Measurements from ENCODE around the gene TMEM271.

- TF ChIP-seq CTCF (conservative IDR thresholded peaks at IDR 0.05 in 1 of 2, IDR thresholded peaks at IDR 0.05 in 1 of 2; ENCODE audit: low read depth in 1 of 2, low read length in 2 of 2) (no peak), EZH2 (IDR thresholded peaks at IDR 0.05; ENCODE audit: low read length, missing control alignments) (no peak)
Observed at GRCh38 chr4:572594-572993, 3.5 kb downstream of the TMEM271 start.
